ENCODE results near the gene SPATA21. TPM values are rescaled to one million over a fixed set of nuclear protein-coding genes. Genes with fewer than 3 reads are reported as not detected.

The SPATA21 gene
- polyA plus RNA-seq, 1 donor (not counting 4 experiments of a cell fraction or from before 2014, with no cell fraction given) = 0.04 TPM

- dilution Hi-C loops (cut with MboI; ENCODE audit: extremely low pct_ligation_motif_present, low sequenced_read_pairs) = no loop called here
- H2AFZ ChIP-seq (ENCODE audit: control insufficient read depth, low read length) = no peak overlapping the region
These were observed 87.3 kb downstream of the SPATA21 start for GRCh38 chr1:16349847-16350406.

More at GRCh38 chr1:16349847-16350406, 87.3 kb downstream of the SPATA21 start:
- Histone ChIP-seq H3K9ac (ENCODE audit: control insufficient read depth, extremely low read depth, insufficient read depth, low read length) (no peak overlapping the region), H3K4me3 (ENCODE audit: control insufficient read depth in 2 of 3, extremely low read depth in 1 of 3, insufficient read depth in 2 of 3, low read depth in 1 of 3, low read length in 3 of 3) (no peak overlapping the region), H3K4me1 (ENCODE audit: control insufficient read depth, extremely low read depth, insufficient read depth, low read length) (peaks cover 12% of the 10 kb centered on the region), H3K4me2 (ENCODE audit: control insufficient read depth, extremely low read depth, insufficient read depth, low read depth, low read length) (peak overlapping the region; percentile 12), H3K27me3 (ENCODE audit: control insufficient read depth, extremely low read depth, insufficient read depth, low read length) (no peaks in the 10 kb centered on the region), H3K9me3 (ENCODE audit: control insufficient read depth, low read depth, low read length) (no peaks in the 10 kb centered on the region), H3K27ac (ENCODE audit: control insufficient read depth, insufficient read depth, low read length) (peak overlapping the region; percentile 56), H3K36me3 (ENCODE audit: control insufficient read depth in 2 of 2, extremely low read depth in 1 of 2, insufficient read depth in 2 of 2, low read length in 2 of 2) (no peaks in the 10 kb centered on the region), H3K9me1 (ENCODE audit: control insufficient read depth, extremely low read depth, insufficient read depth, low read length) (peaks cover 6% of the 10 kb centered on the region), H3K79me2 (ENCODE audit: control insufficient read depth, insufficient read depth, low read length) (peaks cover 68% of the 10 kb centered on the region), H4K20me1 (ENCODE audit: control insufficient read depth, extremely low read depth, insufficient read depth, low read length) (no peaks in the 10 kb centered on the region)
- FAIRE-seq = no peak
- no peak for DNase-seq (ENCODE audit: low read depth, low spot score)
- TF ChIP-seq EZH2 (IDR thresholded peaks at IDR 0.05; ENCODE audit: low read length) (no peak), CTCF (optimal IDR thresholded peaks at IDR 0.05 in 1 of 3, IDR thresholded peaks at IDR 0.05 in 1 of 3, conservative IDR thresholded peaks at IDR 0.05 in 1 of 3; ENCODE audit: extremely low read depth in 1 of 3, insufficient read depth in 2 of 3, low read length in 3 of 3) (no peak)

Other genes starting within 250 kb of the SPATA21 start
- gene ARHGEF19, start 224.8 kb downstream of the SPATA21 start, polyA plus RNA-seq = 5.0 to 7.1 TPM (median 5.1 TPM) in 3 replicates
- 1.7 to 3.6 TPM (median 2.5 TPM) in 3 replicates for gene CPLANE2, start 200.2 kb downstream of the SPATA21 start, polyA plus RNA-seq
- 14.1 to 18.0 TPM (median 15.8 TPM) in 3 replicates for gene FBXO42, start 84.9 kb downstream of the SPATA21 start, polyA plus RNA-seq
- gene SZRD1, start 70.2 kb downstream of the SPATA21 start, polyA plus RNA-seq = 68.7 to 106 TPM (median 74.1 TPM) in 3 replicates
- 75.7 to 90.2 TPM (median 84.9 TPM) in 3 replicates for gene NECAP2, start 3.3 kb upstream of the SPATA21 start, polyA plus RNA-seq
- 66.0 to 67.0 TPM in 2 of 3 replicates, not detected in the other for gene RNU1-1, start 76.9 kb upstream of the SPATA21 start, polyA plus RNA-seq
- gene NBPF1, start 176.1 kb upstream of the SPATA21 start, polyA plus RNA-seq = 12.8 to 16.4 TPM (median 14.2 TPM) in 3 replicates
- 66.0 to 67.0 TPM in 2 of 3 replicates, not detected in the other for gene RNU1-3, start 229.5 kb upstream of the SPATA21 start, polyA plus RNA-seq